Astrocyte (in vitro differentiated cells and primary cell): ENCODE measurements around the gene MYO15B. TPM values are rescaled to one million over a fixed set of nuclear protein-coding genes. Genes with fewer than 3 reads are reported as not detected.

Experiments used
- DNase-seq: peaks from one replicate; pipeline ENCODE4 v3.0.0-alpha.2; 2010; ENCODE audit warnings: low read depth
- FAIRE-seq: peaks from 2 replicates; lab custom pipeline; 2011; peaks lifted over from hg19 to GRCh38; lab: Jason Lieb, UNC
- H2AFZ ChIP-seq: 2 replicates; pipeline ENCODE4 v1.6.0; 2012; ENCODE audit warnings: low read depth, low read length, inconsistent platforms
- H3K27ac ChIP-seq: 2 replicates; pipeline ENCODE4 v1.5.1; 2011; ENCODE audit warnings: low read depth, low read length, inconsistent platforms
- H3K27me3 ChIP-seq: 2 replicates; pipeline ENCODE4 v1.6.0; 2011; ENCODE audit warnings: low read length, inconsistent platforms; ENCODE audit not compliant: insufficient read depth
- H3K36me3 ChIP-seq: 2 replicates; pipeline ENCODE4 v1.5.1; 2011; ENCODE audit warnings: low read length, inconsistent platforms; ENCODE audit not compliant: insufficient read depth
- H3K4me1 ChIP-seq: 2 replicates; pipeline ENCODE4 v1.5.1; 2011; ENCODE audit warnings: low read length, inconsistent platforms; ENCODE audit not compliant: insufficient read depth
- H3K4me2 ChIP-seq: 2 replicates; pipeline ENCODE4 v1.6.0; 2012; ENCODE audit warnings: low read length, inconsistent platforms
- H3K4me3 ChIP-seq: 2 replicates; pipeline ENCODE4 v1.5.1; 2011; ENCODE audit warnings: low read depth, mild to moderate bottlenecking, low read length, inconsistent platforms; ENCODE audit not compliant: insufficient read depth
- H3K79me2 ChIP-seq: 2 replicates; pipeline ENCODE4 v1.6.0; 2012; ENCODE audit warnings: mild to moderate bottlenecking, low read length, inconsistent platforms; ENCODE audit not compliant: insufficient read depth
- H3K9ac ChIP-seq: 2 replicates; pipeline ENCODE4 v1.6.0; 2012; ENCODE audit warnings: mild to moderate bottlenecking, low read length, inconsistent platforms
- H3K9me3 ChIP-seq: 2 replicates; pipeline ENCODE4 v1.5.1; 2012; ENCODE audit warnings: low read depth, mild to moderate bottlenecking, low read length, inconsistent platforms; ENCODE audit not compliant: insufficient read depth
- H4K20me1 ChIP-seq: 2 replicates; pipeline ENCODE4 v1.6.0; 2012; ENCODE audit warnings: low read length, inconsistent platforms; ENCODE audit not compliant: insufficient read depth
- H3K27ac Mint-ChIP-seq: one replicate; pipeline ENCODE4 v1.8.0; 2021; ENCODE audit warnings: mild to moderate bottlenecking, mixed read lengths; ENCODE audit not compliant: unreplicated experiment
- H3K27me3 Mint-ChIP-seq: one replicate; pipeline ENCODE4 v1.8.0; 2021; ENCODE audit warnings: low read depth, mixed read lengths; ENCODE audit not compliant: unreplicated experiment
- H3K36me3 Mint-ChIP-seq: one replicate; pipeline ENCODE4 v1.8.0; 2021; ENCODE audit warnings: low read depth, mixed read lengths; ENCODE audit not compliant: unreplicated experiment
- H3K4me1 Mint-ChIP-seq: one replicate; pipeline ENCODE4 v1.8.0; 2021; ENCODE audit warnings: low read depth, mixed read lengths; ENCODE audit not compliant: unreplicated experiment
- H3K4me3 Mint-ChIP-seq: one replicate; pipeline ENCODE4 v1.8.0; 2021; ENCODE audit warnings: mild to moderate bottlenecking, moderate library complexity, mixed read lengths; ENCODE audit not compliant: unreplicated experiment
- H3K9me3 Mint-ChIP-seq: one replicate; pipeline ENCODE4 v1.8.0; 2021; ENCODE audit warnings: mild to moderate bottlenecking, mixed read lengths; ENCODE audit not compliant: unreplicated experiment
- CTCF ChIP-seq: IDR thresholded peaks from 2 replicates; pipeline ENCODE4 v1.5.1; 2011; ENCODE audit warnings: low read depth, mild to moderate bottlenecking, inconsistent platforms, low read length, moderate library complexity; ENCODE audit not compliant: insufficient read depth
- EZH2 ChIP-seq: IDR thresholded peaks from 2 replicates; pipeline ENCODE4 v1.6.1; 2012; ENCODE audit warnings: mild to moderate bottlenecking, low read length, inconsistent platforms; ENCODE audit not compliant: insufficient read depth
- total RNA-seq: library from RNA; stranded (reverse); gene quantifications from 2 replicates; pipeline ENCODE4 v1.2.1, GENCODE V29; 2021

Gene MYO15B
- total RNA-seq, 1 donor from 2014 or later: 3.5 TPM

- Histone ChIP-seq H3K4me1 (peaks cover 13% of the 10 kb centered on the region), H3K4me3 (no peak overlapping the region), H4K20me1 (peaks cover 24% of the 10 kb centered on the region), H3K9me3 (no peaks in the 10 kb centered on the region), H3K9ac (no peak overlapping the region), H3K36me3 (peaks cover 45% of the 10 kb centered on the region), H3K4me2 (no peak overlapping the region), H3K27me3 (no peaks in the 10 kb centered on the region), H3K27ac (no peak overlapping the region), H2AFZ (no peak overlapping the region), H3K79me2 (peaks cover 85% of the 10 kb centered on the region)
- no peak overlapping the region for H3K4me3 Mint-ChIP-seq
- no peaks in the 10 kb centered on the region for H3K9me3 Mint-ChIP-seq
- no peak for TF ChIP-seq EZH2
- no peak for TF ChIP-seq CTCF
- no peaks in the 10 kb centered on the region for H3K27me3 Mint-ChIP-seq
- H3K4me1 Mint-ChIP-seq: peaks cover 16% of the 10 kb centered on the region
- peaks cover 10% of the 10 kb centered on the region for H3K36me3 Mint-ChIP-seq
- FAIRE-seq (no peak), DNase-seq (no peak)
- no peak overlapping the region for H3K27ac Mint-ChIP-seq
Observed at GRCh38 chr17:75672011-75672410, 84.4 kb downstream of the MYO15B start.

GRCh38 chr17:75673487-75673886 lies 85.9 kb downstream of the MYO15B start:
- Mint-ChIP-seq H3K27ac (no peak overlapping the region), H3K9me3 (no peaks in the 10 kb centered on the region), H3K36me3 (peaks cover 10% of the 10 kb centered on the region), H3K4me1 (peaks cover 16% of the 10 kb centered on the region), H3K4me3 (no peak overlapping the region), H3K27me3 (no peaks in the 10 kb centered on the region)
- H3K4me1 ChIP-seq: peaks cover 14% of the 10 kb centered on the region
- peaks cover 82% of the 10 kb centered on the region for H3K79me2 ChIP-seq
- H2AFZ ChIP-seq: no peak overlapping the region
- no peak for FAIRE-seq
- no peak overlapping the region for H3K27ac ChIP-seq
- DNase-seq: no peak
- H3K4me3 ChIP-seq: no peak overlapping the region
- H3K4me2 ChIP-seq: no peak overlapping the region
- H3K9me3 ChIP-seq: no peaks in the 10 kb centered on the region
- TF ChIP-seq CTCF (no peak), EZH2 (no peak)
- H3K36me3 ChIP-seq: peaks cover 49% of the 10 kb centered on the region
- H3K27me3 ChIP-seq: no peaks in the 10 kb centered on the region
- no peak overlapping the region for H3K9ac ChIP-seq
- H4K20me1 ChIP-seq: peaks cover 29% of the 10 kb centered on the region

Other genes with a start within 250 kb of the MYO15B start
- 152 and 168 TPM in 2 replicates for gene GRB2, start 182.1 kb upstream of the MYO15B start, total RNA-seq
- gene TMEM94, start 131.2 kb upstream of the MYO15B start, total RNA-seq: 52.4 and 54.5 TPM in 2 replicates
- gene CASKIN2, start 72.3 kb upstream of the MYO15B start, total RNA-seq: 16.9 and 22.8 TPM in 2 replicates
- 15.1 and 16.5 TPM in 2 replicates for gene TSEN54, start 71.3 kb upstream of the MYO15B start, total RNA-seq
- gene LLGL2, start 62.1 kb upstream of the MYO15B start, total RNA-seq: 6.9 and 14.8 TPM in 2 replicates
- gene SMIM5, start 45.6 kb downstream of the MYO15B start, total RNA-seq: 0.07 TPM in 1 of 2 replicates, not detected in the other
- gene RECQL5, start 79.4 kb downstream of the MYO15B start, total RNA-seq: 24.6 and 25.9 TPM in 2 replicates
- 98.1 and 99.2 TPM in 2 replicates for gene SAP30BP, start 79.5 kb downstream of the MYO15B start, total RNA-seq
- 2.1 and 6.6 TPM in 2 replicates for gene ITGB4, start 133.7 kb downstream of the MYO15B start, total RNA-seq
- gene GALK1, start 177.4 kb downstream of the MYO15B start, total RNA-seq: 22.6 and 31.1 TPM in 2 replicates
- gene UNK, start 197.0 kb downstream of the MYO15B start, total RNA-seq: 14.9 and 16.7 TPM in 2 replicates